ENCODE data around the gene PDE7B. TPM values are rescaled to one million over a fixed set of nuclear protein-coding genes. Genes with fewer than 3 reads are reported as not detected.

The PDE7B gene
- total and polyA plus RNA-seq, 5 experiments from 2014 or later: 0.12 to 0.49 (median 0.39) TPM

- POLR2A ChIA-PET: interaction anchor here (0.5 to 0.8 kb wide), 2 partner anchors 413 to 607 kb away, joined by 3 read pairs; partner anchors contain the start of gene BCLAF1
- Mint-ChIP-seq H3K4me3 (peak overlapping the region in 7 of 10 donors; percentile 4 to 47 (median 15)), H3K27ac (peak overlapping the region; percentile 1 to 94 (median 76)), H3K9me3 (no peaks in the 10 kb centered on the region), H3K4me1 (peaks cover 21 to 44% (median 41%) of the 10 kb centered on the region in 4 donors), H3K36me3 (no peaks in the 10 kb centered on the region), H3K27me3 (no peaks in the 10 kb centered on the region)
- ATAC-seq (peak; percentile 30 to 70), DNase-seq (peak in 9 of 10 donors; percentile 5 to 62 (median 52))
Observed at GRCh38 chr6:135876058-135876457, 24.6 kb downstream of the PDE7B start.

DNA sequence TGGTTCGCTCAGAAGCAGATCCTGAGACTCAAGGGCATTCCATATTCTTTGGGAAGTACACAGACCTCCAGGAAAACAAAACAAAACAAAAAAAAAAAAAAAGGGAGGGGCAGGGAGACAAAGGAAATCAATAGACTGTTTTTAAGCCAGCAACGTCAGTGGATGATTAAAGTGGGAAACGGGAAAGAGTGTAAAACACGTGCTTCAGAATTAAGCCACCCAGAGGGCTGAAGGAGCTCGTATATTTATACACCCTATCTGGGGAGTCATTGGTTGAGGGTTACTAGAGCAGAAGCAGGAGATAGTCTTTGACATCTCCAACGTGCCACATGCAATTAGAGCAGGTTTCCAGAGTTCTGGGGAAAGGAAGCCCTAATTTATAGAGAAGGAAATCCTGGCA lies 26.2 kb downstream of the PDE7B start:
- Mint-ChIP-seq H3K27me3 (no peaks in the 10 kb centered on the region), H3K9me3 (no peaks in the 10 kb centered on the region), H3K4me1 (peaks cover 28 to 59% (median 53%) of the 10 kb centered on the region in 4 donors), H3K4me3 (no peak overlapping the region), H3K27ac (peak overlapping the region; percentile 2 to 84 (median 69)), H3K36me3 (no peaks in the 10 kb centered on the region)
- no peak for ATAC-seq
- DNase-seq: no peak
- POLR2A ChIA-PET: interaction anchor here (0.5 to 0.7 kb wide), 5 partner anchors 13 to 413 kb away, joined by 3 to 5 read pairs (median 3); no protein-coding TSS in a partner anchor

GRCh38 chr6:135880066-135880972 lies 28.8 kb downstream of the PDE7B start:
- Mint-ChIP-seq H3K36me3 (peaks cover 0 to 4% (median 0%) of the 10 kb centered on the region in 3 donors), H3K27me3 (no peaks in the 10 kb centered on the region), H3K4me3 (peak overlapping the region; percentile 74 to 87 (median 82)), H3K4me1 (peaks cover 28 to 75% (median 64%) of the 10 kb centered on the region in 4 donors), H3K27ac (peak overlapping the region; percentile 91 to 99 (median 98)), H3K9me3 (peaks cover 0 to 8% (median 0%) of the 10 kb centered on the region in 9 donors)
- peak; percentile 88 for ATAC-seq
- DNase-seq: peak; percentile 5 to 84 (median 64)
- POLR2A ChIA-PET: interaction anchor here (0.8 to 2.0 kb wide), 4 partner anchors 19 to 410 kb away, joined by 3 to 10 read pairs (median 4); partner anchors contain the start of gene BCLAF1

DNA sequence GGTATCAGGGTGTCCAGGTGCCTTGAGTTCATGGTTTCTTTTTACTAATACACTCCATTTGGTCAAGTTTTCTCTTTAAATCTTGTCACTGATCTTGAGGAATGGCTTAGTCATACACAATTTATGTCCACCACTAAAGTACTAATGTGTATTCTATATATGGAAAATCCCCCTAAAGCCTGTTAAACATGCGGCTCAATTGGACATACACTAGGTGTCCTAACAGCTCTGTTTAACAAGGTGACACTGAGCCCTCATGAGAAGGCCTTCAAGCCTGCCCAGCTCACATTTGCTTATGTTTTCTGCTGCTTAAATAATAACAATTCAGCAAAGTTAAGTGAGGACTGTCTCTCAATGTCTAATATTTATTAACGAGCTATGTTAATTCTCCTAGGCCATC lies 31.5 kb downstream of the PDE7B start:
- H3K4me3 Mint-ChIP-seq: peak overlapping the region in 2 of 10 donors; percentile 75 to 82
- peaks cover 0 to 9% (median 0%) of the 10 kb centered on the region in 9 donors for H3K9me3 Mint-ChIP-seq
- no peaks in the 10 kb centered on the region for H3K27me3 Mint-ChIP-seq
- H3K36me3 Mint-ChIP-seq: peaks cover 0 to 4% (median 0%) of the 10 kb centered on the region in 3 donors
- no peak for ATAC-seq
- peaks cover 20 to 69% (median 43%) of the 10 kb centered on the region in 4 donors for H3K4me1 Mint-ChIP-seq
- DNase-seq: no peak
- H3K27ac Mint-ChIP-seq: peak overlapping the region; percentile 38 to 99 (median 98)
- POLR2A ChIA-PET: interaction anchor here (1.1 to 1.6 kb wide), 3 partner anchors 9 to 407 kb away, joined by 4 to 7 read pairs (median 6); partner anchors contain the start of genes BCLAF1 and PDE7B

- Mint-ChIP-seq H3K27ac (peak overlapping the region in 8 of 10 donors; percentile 34 to 99 (median 94)), H3K36me3 (peaks cover 0 to 4% (median 0%) of the 10 kb centered on the region in 3 donors), H3K4me3 (no peak overlapping the region), H3K27me3 (no peaks in the 10 kb centered on the region), H3K9me3 (peaks cover 0 to 9% (median 0%) of the 10 kb centered on the region in 9 donors), H3K4me1 (peaks cover 20 to 69% (median 43%) of the 10 kb centered on the region in 4 donors)
- DNase-seq (no peak), ATAC-seq (no peak)
- POLR2A ChIA-PET: interaction anchor here (1.1 to 1.6 kb wide), 3 partner anchors 9 to 407 kb away, joined by 4 to 7 read pairs (median 6); partner anchors contain the start of genes BCLAF1 and PDE7B
Observed at GRCh38 chr6:135883536-135883935, 32.0 kb downstream of the PDE7B start.

GRCh38 chr6:135884136-135884535 lies 32.6 kb downstream of the PDE7B start:
- H3K4me3 Mint-ChIP-seq: no peak overlapping the region
- H3K4me1 Mint-ChIP-seq: peaks cover 20 to 69% (median 41%) of the 10 kb centered on the region in 4 donors
- POLR2A ChIA-PET: interaction anchor here (1.6 kb wide), 1 partner anchor 406 kb away, joined by 7 read pairs; the partner anchor contains the start of gene BCLAF1
- ATAC-seq: no peak
- H3K36me3 Mint-ChIP-seq: peaks cover 0 to 4% (median 0%) of the 10 kb centered on the region in 3 donors
- H3K27ac Mint-ChIP-seq: peak overlapping the region in 2 of 10 donors; percentile 22 to 30
- H3K9me3 Mint-ChIP-seq: peaks cover 0 to 9% (median 0%) of the 10 kb centered on the region in 9 donors
- no peak for DNase-seq
- H3K27me3 Mint-ChIP-seq: no peaks in the 10 kb centered on the region

GRCh38 chr6:135887069-135887468 lies 35.6 kb downstream of the PDE7B start:
- Mint-ChIP-seq H3K27ac (no peak overlapping the region), H3K27me3 (no peaks in the 10 kb centered on the region), H3K4me1 (peaks cover 7 to 41% (median 15%) of the 10 kb centered on the region in 4 donors), H3K4me3 (no peak overlapping the region), H3K36me3 (peaks cover 0 to 4% (median 0%) of the 10 kb centered on the region in 3 donors), H3K9me3 (peaks cover 0 to 9% (median 0%) of the 10 kb centered on the region in 9 donors)
- POLR2A ChIA-PET: no interaction called here
- DNase-seq: no peak
- no peak for ATAC-seq

GRCh38 chr6:135888818-135889217 lies 37.3 kb downstream of the PDE7B start:
- Mint-ChIP-seq H3K9me3 (peaks cover 0 to 9% (median 0%) of the 10 kb centered on the region in 9 donors), H3K27me3 (no peaks in the 10 kb centered on the region), H3K4me1 (peaks cover 0 to 25% (median 2%) of the 10 kb centered on the region in 4 donors), H3K4me3 (no peak overlapping the region), H3K36me3 (peaks cover 0 to 4% (median 0%) of the 10 kb centered on the region in 3 donors), H3K27ac (no peak overlapping the region)
- ATAC-seq (no peak), DNase-seq (no peak)
- POLR2A ChIA-PET: no interaction called here

DNA sequence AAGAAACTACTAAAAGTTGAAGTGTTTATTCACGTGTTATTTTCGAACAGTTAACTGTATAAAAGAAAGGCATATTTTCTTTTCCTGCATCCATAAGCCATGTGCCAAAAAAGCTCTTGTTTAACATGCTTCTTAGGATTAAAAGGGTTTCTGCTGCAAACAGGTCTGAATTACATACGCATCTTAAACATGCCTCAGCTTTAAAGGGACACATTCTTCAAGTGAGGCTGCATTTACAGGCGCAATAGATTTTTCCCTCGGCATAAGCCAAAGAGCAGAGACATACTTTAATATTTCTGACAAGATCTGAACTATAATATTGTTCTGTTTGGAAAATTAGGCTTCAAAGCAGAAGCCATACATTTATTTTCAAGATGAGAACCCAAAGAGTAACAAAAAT lies 39.4 kb downstream of the PDE7B start:
- POLR2A ChIA-PET: no interaction called here
- ATAC-seq: no peak
- no peak overlapping the region for H3K4me3 Mint-ChIP-seq

GRCh38 chr6:135891710-135892109 lies 40.2 kb downstream of the PDE7B start:
- Mint-ChIP-seq H3K27ac (no peak overlapping the region), H3K9me3 (peaks cover 0 to 1% (median 0%) of the 10 kb centered on the region in 9 donors), H3K4me1 (peaks cover 2 to 9% (median 3%) of the 10 kb centered on the region in 4 donors), H3K27me3 (no peaks in the 10 kb centered on the region), H3K36me3 (no peaks in the 10 kb centered on the region), H3K4me3 (no peak overlapping the region)
- DNase-seq (no peak), ATAC-seq (no peak)
- POLR2A ChIA-PET: interaction anchor here (1.3 kb wide), 1 partner anchor 8 kb away, joined by 6 read pairs; no protein-coding TSS in a partner anchor

More for the DNA sequence above, 39.4 kb downstream of the PDE7B start:
- Mint-ChIP-seq H3K27ac (no peak overlapping the region), H3K9me3 (peaks cover 0 to 2% (median 0%) of the 10 kb centered on the region in 9 donors), H3K27me3 (no peaks in the 10 kb centered on the region), H3K4me1 (peaks cover 0 to 8% (median 1%) of the 10 kb centered on the region in 4 donors), H3K36me3 (no peaks in the 10 kb centered on the region)
- DNase-seq: no peak

- no peak overlapping the region for H3K4me3 Mint-ChIP-seq
- H3K36me3 Mint-ChIP-seq: peaks cover 0 to 1% (median 0%) of the 10 kb centered on the region in 3 donors
- peaks cover 0 to 4% (median 2%) of the 10 kb centered on the region in 9 donors for H3K9me3 Mint-ChIP-seq
- POLR2A ChIA-PET: no interaction called here
- ATAC-seq: no peak
- H3K27ac Mint-ChIP-seq: no peak overlapping the region
- H3K27me3 Mint-ChIP-seq: no peaks in the 10 kb centered on the region
- H3K4me1 Mint-ChIP-seq: peaks cover 4 to 11% (median 9%) of the 10 kb centered on the region in 4 donors
- no peak for DNase-seq
Observed at GRCh38 chr6:135895231-135895911, 43.9 kb downstream of the PDE7B start.

DNA sequence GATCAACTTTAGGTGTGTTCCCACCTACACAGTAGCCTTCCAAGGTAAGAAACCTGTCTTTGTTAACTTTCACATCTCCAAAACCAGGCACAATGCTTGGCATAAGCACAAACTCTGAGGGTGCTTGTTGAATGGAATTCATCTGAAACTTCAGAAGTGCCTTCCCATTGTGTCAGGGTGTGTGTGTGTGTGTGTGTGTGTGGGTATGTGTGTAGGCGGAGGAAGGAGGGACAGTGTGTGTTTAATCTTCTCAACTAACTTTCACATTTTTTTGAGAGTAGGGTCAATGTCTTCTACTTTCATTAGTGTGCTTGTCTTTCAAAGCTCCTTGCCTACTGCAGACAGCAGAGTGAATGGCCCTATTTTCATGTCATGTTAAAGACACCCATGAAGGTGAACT lies 45.6 kb downstream of the PDE7B start:
- DNase-seq (no peak), ATAC-seq (no peak)
- POLR2A ChIA-PET: no interaction called here
- no peaks in the 10 kb centered on the region for H3K27me3 Mint-ChIP-seq
- H3K36me3 Mint-ChIP-seq: peaks cover 0 to 1% (median 0%) of the 10 kb centered on the region in 3 donors
- H3K9me3 Mint-ChIP-seq: peaks cover 0 to 4% (median 2%) of the 10 kb centered on the region in 9 donors
- H3K4me1 Mint-ChIP-seq: peaks cover 4 to 16% (median 11%) of the 10 kb centered on the region in 4 donors
- peak overlapping the region in 1 of 10 donors; percentile 29 for H3K27ac Mint-ChIP-seq
- H3K4me3 Mint-ChIP-seq: no peak overlapping the region

Measured in naive thymus-derived CD8-positive, alpha-beta T cell (primary cell).